ENCODE data around the gene SSPN.

The SSPN gene

DNA sequence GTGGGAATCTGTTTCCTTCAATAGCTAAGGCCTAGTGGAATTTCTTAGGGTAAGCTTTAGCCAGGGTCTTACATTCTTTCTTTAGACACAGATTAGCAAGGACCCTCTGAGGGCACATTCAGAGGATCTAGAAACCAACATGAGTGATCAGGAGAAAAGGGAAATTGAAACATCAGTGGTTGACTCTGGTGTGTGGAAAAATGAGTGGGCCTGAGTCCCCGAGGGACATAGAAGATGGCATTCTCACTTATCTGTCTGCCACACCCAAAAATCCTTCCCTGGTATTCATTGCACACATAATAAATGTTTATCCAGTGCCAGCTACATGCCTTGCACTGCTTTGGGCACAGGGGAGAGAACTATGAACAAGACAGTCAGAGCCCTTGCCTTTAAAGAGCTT, 82.9 kb downstream of the SSPN start:
- no peak overlapping the region for H3K4me3 ChIP-seq (ENCODE audit: low read depth, low read length)
- TF ChIP-seq, protein P1, sequence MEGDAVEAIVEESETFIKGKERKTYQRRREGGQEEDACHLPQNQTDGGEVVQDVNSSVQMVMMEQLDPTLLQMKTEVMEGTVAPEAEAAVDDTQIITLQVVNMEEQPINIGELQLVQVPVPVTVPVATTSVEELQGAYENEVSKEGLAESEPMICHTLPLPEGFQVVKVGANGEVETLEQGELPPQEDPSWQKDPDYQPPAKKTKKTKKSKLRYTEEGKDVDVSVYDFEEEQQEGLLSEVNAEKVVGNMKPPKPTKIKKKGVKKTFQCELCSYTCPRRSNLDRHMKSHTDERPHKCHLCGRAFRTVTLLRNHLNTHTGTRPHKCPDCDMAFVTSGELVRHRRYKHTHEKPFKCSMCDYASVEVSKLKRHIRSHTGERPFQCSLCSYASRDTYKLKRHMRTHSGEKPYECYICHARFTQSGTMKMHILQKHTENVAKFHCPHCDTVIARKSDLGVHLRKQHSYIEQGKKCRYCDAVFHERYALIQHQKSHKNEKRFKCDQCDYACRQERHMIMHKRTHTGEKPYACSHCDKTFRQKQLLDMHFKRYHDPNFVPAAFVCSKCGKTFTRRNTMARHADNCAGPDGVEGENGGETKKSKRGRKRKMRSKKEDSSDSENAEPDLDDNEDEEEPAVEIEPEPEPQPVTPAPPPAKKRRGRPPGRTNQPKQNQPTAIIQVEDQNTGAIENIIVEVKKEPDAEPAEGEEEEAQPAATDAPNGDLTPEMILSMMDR (IDR thresholded peaks at IDR 0.05; ENCODE audit: low read depth, low read length), result no peak

DNA sequence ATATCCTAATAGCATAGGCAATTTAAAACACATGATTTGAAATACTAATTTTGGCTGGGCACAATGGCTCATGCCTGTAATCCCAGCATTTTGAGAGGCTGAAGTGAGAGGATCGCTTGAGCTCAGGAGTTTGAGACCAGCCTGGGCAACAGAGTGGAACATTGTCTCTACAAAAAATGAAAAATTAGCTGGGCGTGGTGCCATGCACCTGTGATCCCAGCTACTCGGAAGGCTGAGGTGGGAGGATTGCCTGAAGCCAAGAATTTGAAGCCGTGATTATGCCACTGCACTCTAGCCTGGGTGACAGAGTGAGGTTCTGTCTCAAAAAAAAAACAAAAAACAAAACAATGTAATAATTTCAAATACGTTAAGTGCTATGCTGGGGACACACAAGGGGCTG, 83.3 kb downstream of the SSPN start:
- H3K4me3 ChIP-seq (ENCODE audit: low read depth, low read length), result no peak overlapping the region
- TF ChIP-seq, protein P1 (IDR thresholded peaks at IDR 0.05; ENCODE audit: low read depth, low read length), result no peak

DNA sequence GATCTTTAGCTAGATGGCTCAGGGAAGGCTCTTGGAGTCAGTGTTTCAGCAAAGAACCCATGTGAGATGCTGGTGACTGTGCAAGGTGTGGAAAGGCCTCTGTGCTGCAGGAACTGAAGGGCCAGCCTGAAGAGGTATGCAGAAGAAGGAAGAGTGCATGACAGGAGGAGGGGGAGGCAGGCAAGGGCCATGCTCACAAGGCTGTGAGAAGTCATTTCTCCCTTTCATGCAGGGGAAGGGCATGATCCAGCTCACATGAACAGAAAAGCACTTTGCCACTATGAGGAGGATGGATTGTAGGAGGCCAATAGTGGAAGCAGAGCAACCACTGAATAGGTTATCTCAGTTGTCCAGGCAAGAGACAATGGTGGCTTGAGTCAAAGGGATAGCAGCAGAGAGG, 83.7 kb downstream of the SSPN start:
- TF ChIP-seq, protein P1 (IDR thresholded peaks at IDR 0.05; ENCODE audit: low read depth, low read length), result no peak
- H3K4me3 ChIP-seq (ENCODE audit: low read depth, low read length), result no peak overlapping the region

DNA sequence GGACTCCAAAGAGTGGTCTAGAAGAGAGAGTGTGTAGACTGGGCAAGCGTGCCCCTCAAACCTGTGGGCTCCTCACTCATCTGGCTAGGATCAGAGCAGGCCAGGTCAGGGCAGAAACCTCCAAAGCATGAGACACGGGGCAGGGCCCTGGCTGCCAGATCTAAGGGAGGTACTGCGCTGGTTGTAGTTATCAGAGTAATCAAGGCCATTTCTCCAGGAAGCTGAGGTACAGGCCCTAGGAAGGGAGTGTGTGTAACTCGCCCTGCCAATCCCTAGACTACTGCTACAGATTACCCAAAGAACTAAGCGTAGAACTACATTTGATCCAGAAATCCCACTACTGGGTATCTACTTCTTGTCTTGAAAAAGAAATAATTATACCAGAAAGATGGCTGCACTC, 84.5 kb downstream of the SSPN start:
- TF ChIP-seq, protein P1 (IDR thresholded peaks at IDR 0.05; ENCODE audit: low read depth, low read length), result no peak
- no peak overlapping the region for H3K4me3 ChIP-seq (ENCODE audit: low read depth, low read length)

DNA sequence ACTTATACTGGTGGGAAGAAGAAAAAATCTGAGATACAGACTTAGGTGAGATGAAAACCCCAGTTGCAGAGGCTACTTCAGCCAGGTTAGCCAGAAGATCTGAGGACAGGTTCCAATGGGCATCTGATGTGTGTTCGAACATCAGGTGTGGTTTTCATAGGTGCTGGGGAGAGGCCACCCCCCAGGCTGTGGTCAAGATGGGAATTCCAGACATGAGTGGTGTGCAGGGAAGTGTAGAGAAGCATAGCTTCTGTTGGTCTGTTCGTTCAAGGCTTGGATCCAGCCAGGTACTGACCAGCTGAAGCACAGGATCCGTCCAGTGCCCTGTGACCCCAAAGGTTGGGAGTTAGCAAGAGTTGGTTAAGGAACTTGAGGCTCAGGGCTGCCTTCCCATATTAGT, 85.5 kb downstream of the SSPN start:
- TF ChIP-seq, protein P1 (IDR thresholded peaks at IDR 0.05; ENCODE audit: low read depth, low read length), result no peak
- no peak overlapping the region for H3K4me3 ChIP-seq (ENCODE audit: low read depth, low read length)

DNA sequence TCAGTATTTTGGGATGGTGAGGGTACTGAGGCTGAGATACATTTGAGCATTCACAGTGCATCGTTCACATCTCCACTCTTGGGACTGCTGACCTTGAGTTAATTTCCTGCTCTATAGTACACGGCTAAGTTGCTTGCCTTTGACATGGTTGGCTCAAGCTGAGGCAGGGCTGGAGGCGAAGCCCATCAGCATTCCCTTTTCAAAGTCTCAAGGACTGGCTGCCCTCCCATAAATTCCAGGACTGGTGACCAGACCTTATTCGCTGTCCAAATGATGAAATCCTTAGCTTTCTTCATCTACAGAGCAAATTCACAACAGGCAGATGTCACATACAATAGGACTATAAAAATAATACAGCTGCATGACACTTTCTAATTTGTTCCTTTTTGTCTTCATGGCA, 85.9 kb downstream of the SSPN start:
- TF ChIP-seq, protein P1 (IDR thresholded peaks at IDR 0.05; ENCODE audit: low read depth, low read length), result no peak

DNA sequence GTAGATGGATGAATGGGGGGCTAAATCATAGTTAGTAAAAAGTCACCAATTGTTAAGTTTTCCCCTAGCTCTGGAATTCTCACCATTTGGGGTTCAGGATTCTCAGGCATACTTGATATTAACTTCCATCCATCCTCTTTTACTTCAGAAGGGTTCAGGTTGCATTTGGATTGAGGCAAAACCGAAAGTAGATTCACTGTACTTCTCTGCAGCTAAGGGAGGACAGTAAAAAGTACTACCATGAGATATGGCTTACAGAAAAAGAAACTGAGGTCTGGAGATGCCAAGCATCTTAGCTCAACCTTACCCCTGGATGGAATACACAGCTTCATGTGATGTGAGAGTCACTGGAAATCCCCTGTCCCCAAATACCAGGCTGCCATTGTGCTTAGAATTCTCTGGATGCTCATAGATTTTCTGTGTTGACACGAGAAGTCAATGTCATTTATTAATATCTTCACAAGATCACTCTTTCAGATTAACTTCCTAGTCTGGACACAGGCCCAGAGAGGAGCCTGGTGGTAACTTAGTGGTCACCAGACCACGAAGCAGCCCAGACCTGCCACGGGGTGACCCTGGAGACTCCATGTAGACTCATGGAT, 87.1 kb downstream of the SSPN start:
- H3K4me3 ChIP-seq (ENCODE audit: low read depth, low read length), result no peak overlapping the region
- TF ChIP-seq, protein P1 (IDR thresholded peaks at IDR 0.05; ENCODE audit: low read depth, low read length), result no peak

More for the DNA sequence above, 85.9 kb downstream of the SSPN start:
- no peak overlapping the region for H3K4me3 ChIP-seq (ENCODE audit: low read depth, low read length)
